DMS79 (cell line): ENCODE results near the gene RABL2B.

ENCODE experiments used
- DNase-seq: peaks from one replicate; lab custom pipeline; 2025; lab: John Stamatoyannopoulos, UW

RABL2B gene

GRCh38 chr22:50722716-50723428 is 60.6 kb downstream of the RABL2B start:
- no peak for DNase-seq

GRCh38 chr22:50722048-50722701 is 61.3 kb downstream of the RABL2B start:
- no peak for DNase-seq

GRCh38 chr22:50721257-50721844 is 62.1 kb downstream of the RABL2B start:
- no peak for DNase-seq

- DNase-seq = no peak
Measured at GRCh38 chr22:50720301-50721256, 62.9 kb downstream of the RABL2B start.

- no peak for DNase-seq
Measured at GRCh38 chr22:50719814-50720300, 63.6 kb downstream of the RABL2B start.

- DNase-seq = no peak
Measured at GRCh38 chr22:50718352-50718709, 65.1 kb downstream of the RABL2B start.

- no peak for DNase-seq
Measured at GRCh38 chr22:50717709-50718351, 65.6 kb downstream of the RABL2B start.
